ENCODE results near the gene IL23R. TPM values are rescaled to one million over a fixed set of nuclear protein-coding genes. Genes with fewer than 3 reads are reported as not detected.

The IL23R gene
- total RNA-seq, 2 experiments from 2014 or later = 0.08 to 0.14 TPM

DNA sequence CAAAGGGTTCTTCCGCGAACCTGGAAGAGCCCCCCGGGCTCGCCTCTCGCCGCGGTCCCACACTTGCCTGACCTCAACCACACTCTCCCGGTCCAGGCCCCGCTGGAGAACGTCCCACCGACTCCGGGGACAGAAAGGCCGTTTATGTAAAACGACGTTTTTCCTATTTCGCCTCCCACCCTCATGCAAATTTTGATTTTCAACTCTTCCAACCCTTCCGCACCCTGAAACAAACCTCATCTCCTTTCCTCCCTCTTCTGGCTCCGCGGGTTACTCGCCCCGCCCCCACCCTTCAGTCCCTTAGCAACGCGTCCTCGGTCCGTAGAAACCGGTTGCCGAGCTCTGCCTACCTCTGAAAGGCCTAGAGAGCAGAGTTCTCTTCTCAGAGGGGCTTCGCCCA, 31.6 kb upstream of the IL23R start, which contains the start of gene C1orf141:
Gene C1orf141, minus strand, starts transcription at position 276 of the 400 bp plus-strand sequence. CDS start 7,730 bp downstream, outside the sequence.
- ATAC-seq (ENCODE audit: poor library complexity) (peak; percentile 61), DNase-seq (peak in 5 of 14 experiments; percentile 4 to 59 (median 36))
- no peaks in the 10 kb centered on the region for H3K9me3 ChIP-seq (ENCODE audit: control insufficient read depth in 1 of 2, insufficient read depth in 1 of 2, low read length in 2 of 2)
- Mint-ChIP-seq H3K9me3 (no peaks in the 10 kb centered on the region), H3K4me3 (peak within 1 kb of the TSS; percentile 79), H3K36me3 (ENCODE audit: low read depth) (no peaks in the 10 kb centered on the region), H3K27ac (no peak within 1 kb of the TSS), H3K27me3 (peaks cover 6% of the 10 kb centered on the region), H3K4me1 (ENCODE audit: low read depth) (peaks cover 12% of the 10 kb centered on the region)
- H3K4me1 ChIP-seq (ENCODE audit: insufficient read depth, low read length) = peaks cover 6% of the 10 kb centered on the region
- H3K36me3 ChIP-seq (ENCODE audit: insufficient read depth, low read length) = no peaks in the 10 kb centered on the region
- intact Hi-C loops (cut with DNase I, micrococcal nuclease) = loop anchor here in 1 of 2 experiments (5.0 kb wide), 1 partner anchor 77 kb away; no protein-coding TSS in a partner anchor
- TF ChIP-seq CTCF (IDR thresholded peaks at IDR 0.05) = no peak
- peaks cover 0 to 3% of the 10 kb centered on the region in 2 experiments for H3K27me3 ChIP-seq (ENCODE audit: control insufficient read depth in 1 of 2, insufficient read depth in 2 of 2, low read length in 2 of 2)
- no peak within 1 kb of the TSS for H3K27ac ChIP-seq (ENCODE audit: low read depth in 1 of 2, low read length in 2 of 2)
- CTCF ChIA-PET = interaction anchor here (0.6 kb wide), 1 partner anchor 139 kb away, joined by 3 read pairs; no protein-coding TSS in a partner anchor
- H3K4me3 ChIP-seq (ENCODE audit: low read length) = peak within 1 kb of the TSS; percentile 38
- POLR2A ChIA-PET = no interaction called here

DNA sequence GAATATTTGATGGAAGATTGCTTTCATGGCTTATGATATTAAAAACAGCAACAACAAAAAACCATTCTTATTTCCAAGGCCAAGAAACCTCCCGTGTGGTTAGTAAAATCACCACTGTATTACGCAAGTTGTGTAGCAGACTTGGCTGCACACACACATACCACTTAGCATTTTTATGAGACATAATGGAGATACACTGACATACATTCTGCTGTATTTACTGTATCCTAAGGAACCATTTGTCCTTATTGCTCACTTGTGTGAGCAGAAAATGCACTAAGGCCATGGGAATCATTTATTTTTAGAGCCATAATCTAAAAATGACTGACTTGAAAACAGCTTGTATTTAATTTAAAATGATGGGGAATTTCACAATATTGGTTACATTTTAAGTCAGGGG, 30.9 kb upstream of the IL23R start:
- Mint-ChIP-seq H3K4me1 (ENCODE audit: low read depth) (peaks cover 12% of the 10 kb centered on the region), H3K36me3 (ENCODE audit: low read depth) (no peaks in the 10 kb centered on the region), H3K27me3 (peaks cover 6% of the 10 kb centered on the region), H3K4me3 (peak overlapping the region; percentile 79), H3K9me3 (no peaks in the 10 kb centered on the region), H3K27ac (no peak overlapping the region)
- H3K9me3 ChIP-seq (ENCODE audit: control insufficient read depth in 1 of 2, insufficient read depth in 1 of 2, low read length in 2 of 2) = no peaks in the 10 kb centered on the region
- H3K4me1 ChIP-seq (ENCODE audit: insufficient read depth, low read length) = peaks cover 6% of the 10 kb centered on the region
- H3K27ac ChIP-seq (ENCODE audit: low read depth in 1 of 2, low read length in 2 of 2) = no peak overlapping the region
- POLR2A ChIA-PET = no interaction called here
- no peak for TF ChIP-seq CTCF (IDR thresholded peaks at IDR 0.05)
- CTCF ChIA-PET = no interaction called here
- no peak overlapping the region for H3K4me3 ChIP-seq (ENCODE audit: low read length)
- peaks cover 0 to 3% of the 10 kb centered on the region in 2 experiments for H3K27me3 ChIP-seq (ENCODE audit: control insufficient read depth in 1 of 2, insufficient read depth in 2 of 2, low read length in 2 of 2)
- intact Hi-C loops (cut with DNase I, micrococcal nuclease) = loop anchor here in 1 of 2 experiments (5.0 kb wide), 1 partner anchor 78 kb away; no protein-coding TSS in a partner anchor
- no peaks in the 10 kb centered on the region for H3K36me3 ChIP-seq (ENCODE audit: insufficient read depth, low read length)
- no peak for DNase-seq
- no peak for ATAC-seq (ENCODE audit: poor library complexity)

GRCh38 chr1:67137307-67137753, 28.9 kb upstream of the IL23R start:
- Mint-ChIP-seq H3K9me3 (no peaks in the 10 kb centered on the region), H3K4me1 (ENCODE audit: low read depth) (peaks cover 22% of the 10 kb centered on the region), H3K27ac (no peak overlapping the region), H3K27me3 (peaks cover 6% of the 10 kb centered on the region), H3K36me3 (ENCODE audit: low read depth) (no peaks in the 10 kb centered on the region), H3K4me3 (no peak overlapping the region)
- TF ChIP-seq CTCF (IDR thresholded peaks at IDR 0.05) = no peak
- ATAC-seq (ENCODE audit: poor library complexity) = no peak
- H3K4me1 ChIP-seq (ENCODE audit: insufficient read depth, low read length) = peaks cover 6% of the 10 kb centered on the region
- ChIA-PET CTCF (interaction anchor here (1.3 kb wide), 1 partner anchor 12 kb away, joined by 3 read pairs; no protein-coding TSS in a partner anchor), POLR2A (no interaction called here)
- H3K4me3 ChIP-seq (ENCODE audit: low read length) = no peak overlapping the region
- H3K27ac ChIP-seq (ENCODE audit: low read depth in 1 of 2, low read length in 2 of 2) = no peak overlapping the region
- DNase-seq = no peak
- intact Hi-C loops (cut with DNase I, micrococcal nuclease) = loop anchor here in 1 of 2 experiments (5.0 kb wide), 1 partner anchor 80 kb away; no protein-coding TSS in a partner anchor
- no peaks in the 10 kb centered on the region for H3K9me3 ChIP-seq (ENCODE audit: control insufficient read depth in 1 of 2, insufficient read depth in 1 of 2, low read length in 2 of 2)
- H3K27me3 ChIP-seq (ENCODE audit: control insufficient read depth in 1 of 2, insufficient read depth in 2 of 2, low read length in 2 of 2) = peaks cover 0 to 3% of the 10 kb centered on the region in 2 experiments
- no peaks in the 10 kb centered on the region for H3K36me3 ChIP-seq (ENCODE audit: insufficient read depth, low read length)
